A549 (cell line): ENCODE results near the gene DDI2. TPM values are rescaled to one million over a fixed set of nuclear protein-coding genes. Genes with fewer than 3 reads are reported as not detected.

Experiments used
- ATAC-seq, 2 experiments: fragments of 200-7000 bp in 1 of 2; fragments of >200 bp in 1 of 2; cut with Nextera tagmentation in 1 of 2; cut with Tn5 transposase in 1 of 2; 3 replicates each; pipeline versions ENCODE4 v1.8.0 to v1.9.1; 2018 to 2020; ENCODE audit warnings: mild to moderate bottlenecking in 1 of 2, moderate library complexity in 1 of 2
- CTCF ChIA-PET: fragments of 300-600 bp; sonication (Branson Sonifier 250); formaldehyde crosslinking; extraction: SDS; loops from one replicate; lab custom pipeline; 2021; ENCODE audit warnings: antibody characterized with exemption, inconsistent platforms; lab: Yijun Ruan, JAX
- POLR2A ChIA-PET: fragments of 350-600 bp; formaldehyde crosslinking; extraction: SDS; loops from one replicate; lab custom pipeline; 2021; ENCODE audit warnings: antibody characterized with exemption, inconsistent platforms; lab: Yijun Ruan, JAX
- DNase-seq, 2 experiments: peaks; one replicate each; pipeline versions ENCODE4 v3.0.0 to v3.0.0-alpha.2; 2011 to 2016; ENCODE audit warnings: low read depth in 1 of 2, low spot score in 1 of 2
- FAIRE-seq: peaks from 2 replicates; lab custom pipeline; 2011; peaks lifted over from hg19 to GRCh38; lab: Jason Lieb, UNC
- H3K27ac ChIP-seq, 2 experiments: fragments of >200 bp; sonication (Bioruptor Twin); formaldehyde crosslinking; 3 replicates each; pipeline ENCODE4 v1.5.1; 2016 to 2017
- H3K4me1 ChIP-seq: fragments of >200 bp; sonication (Bioruptor Twin); formaldehyde crosslinking; 3 replicates; pipeline ENCODE4 v1.6.1; 2016
- H3K4me2 ChIP-seq: fragments of >200 bp; sonication (Bioruptor Twin); formaldehyde crosslinking; 3 replicates; pipeline ENCODE4 v1.6.1; 2016
- H3K4me3 ChIP-seq: fragments of >200 bp; sonication (Bioruptor Twin); formaldehyde crosslinking; 3 replicates; pipeline ENCODE4 v1.5.1; 2016
- H3K9me3 ChIP-seq: fragments of >200 bp; sonication (Bioruptor Twin); formaldehyde crosslinking; 3 replicates; pipeline ENCODE4 v1.6.1; 2016
- ATOH8 ChIP-seq: fragments of 250-450 bp; sonication (Bioruptor Pico); IDR thresholded peaks from 2 replicates; pipeline ENCODE4 v1.5.0; 2020; ENCODE audit warnings: low read depth, mild to moderate bottlenecking, moderate library complexity
- BCL3 ChIP-seq: fragments of >200 bp; sonication (Bioruptor Twin); formaldehyde crosslinking; IDR thresholded peaks from 3 replicates; pipeline ENCODE4 v1.6.1; 2016
- BHLHE40 ChIP-seq: IDR thresholded peaks from 2 replicates; pipeline ENCODE4 v1.6.1; 2012; ENCODE audit warnings: low read depth, low read length, inconsistent platforms
- CEBPB ChIP-seq, 2 experiments: fragments of >200 bp in 1 of 2; sonication (Bioruptor Twin) in 1 of 2; formaldehyde crosslinking in 1 of 2; IDR thresholded peaks; 2 replicates each; pipeline ENCODE4 v1.6.1; 2012 to 2016
- CTCF ChIP-seq: fragments of >200 bp; sonication (Bioruptor Twin); formaldehyde crosslinking; IDR thresholded peaks from 3 replicates; pipeline ENCODE4 v1.5.1; 2016
- E2F6 ChIP-seq: IDR thresholded peaks from 2 replicates; pipeline ENCODE4 v1.6.1; 2012; ENCODE audit warnings: low read depth, borderline replicate concordance
- EHMT2 ChIP-seq: fragments of 200-600 bp; sonication (generic); IDR thresholded peaks from 2 replicates; pipeline ENCODE4 v1.6.1; 2016; ENCODE audit warnings: antibody characterized with exemption, low read depth, mild to moderate bottlenecking, moderate library complexity
- EP300 ChIP-seq, 2 experiments: fragments of >200 bp; sonication (Bioruptor Twin); formaldehyde crosslinking; IDR thresholded peaks; 2 replicates in 1 of 2; 3 replicates in 1 of 2; pipeline ENCODE4 v1.6.1; 2016 to 2017
- FOSB ChIP-seq: fragments of 250-450 bp; sonication (Bioruptor Pico); IDR thresholded peaks from 2 replicates; pipeline ENCODE4 v1.5.0; 2020; ENCODE audit warnings: mild to moderate bottlenecking, moderate library complexity
- FOXS1 ChIP-seq: fragments of 250-450 bp; sonication (Bioruptor Pico); IDR thresholded peaks from 2 replicates; pipeline ENCODE4 v1.5.0; 2020; ENCODE audit warnings: mild to moderate bottlenecking, moderate library complexity
- GATA3 ChIP-seq: IDR thresholded peaks from 2 replicates; pipeline ENCODE4 v1.6.1; 2012; ENCODE audit warnings: borderline replicate concordance
- HDAC2 ChIP-seq: fragments of 200-600 bp; sonication (generic); IDR thresholded peaks from 2 replicates; pipeline ENCODE4 v1.6.1; 2016
- HES2 ChIP-seq: fragments of >200 bp; sonication (Bioruptor Twin); formaldehyde crosslinking; IDR thresholded peaks from 2 replicates; pipeline ENCODE4 v1.6.1; 2016
- HOXB13 ChIP-seq: fragments of 250-450 bp; sonication (Bioruptor Pico); IDR thresholded peaks from 2 replicates; pipeline ENCODE4 v1.5.0; 2020; ENCODE audit warnings: low read depth, mild to moderate bottlenecking, moderate library complexity
- JUN ChIP-seq, 2 experiments: fragments of >200 bp; sonication (Bioruptor Twin); formaldehyde crosslinking; IDR thresholded peaks; 2 replicates in 1 of 2; 3 replicates in 1 of 2; pipeline ENCODE4 v1.6.1; 2016 to 2017
- KDM5A ChIP-seq: fragments of 200-600 bp; sonication (generic); IDR thresholded peaks from 2 replicates; pipeline ENCODE4 v1.6.1; 2016; ENCODE audit warnings: antibody characterized with exemption, mild to moderate bottlenecking
- MAFK ChIP-seq: fragments of 450-650 bp; IDR thresholded peaks from 2 replicates; pipeline ENCODE4 v1.6.1; 2014; ENCODE audit not compliant: partially characterized antibody
- MAZ ChIP-seq: fragments of 150-350 bp; IDR thresholded peaks from 2 replicates; pipeline ENCODE4 v1.6.1; 2014; ENCODE audit warnings: antibody characterized with exemption, low read depth, low read length, borderline replicate concordance
- MYC ChIP-seq: IDR thresholded peaks from 2 replicates; pipeline ENCODE4 v1.6.1; 2012; ENCODE audit warnings: mild to moderate bottlenecking, inconsistent platforms, low read length, improper control_type of control experiment, borderline replicate concordance
- NFE2L2 ChIP-seq: fragments of 150-350 bp; conservative IDR thresholded peaks from 2 replicates; pipeline ENCODE4 v1.6.1; 2014; ENCODE audit warnings: low read length
- NPAS2 ChIP-seq: fragments of 250-450 bp; sonication (Bioruptor Pico); IDR thresholded peaks from 2 replicates; pipeline ENCODE4 v1.8.0; 2022; ENCODE audit warnings: mild to moderate bottlenecking, moderate library complexity, borderline replicate concordance
- PHF8 ChIP-seq: fragments of 200-600 bp; sonication (generic); IDR thresholded peaks from 2 replicates; pipeline ENCODE4 v1.6.1; 2016; ENCODE audit warnings: low read depth, mild to moderate bottlenecking, antibody characterized with exemption, moderate library complexity, borderline replicate concordance
- POLR2A ChIP-seq: IDR thresholded peaks from 2 replicates; pipeline ENCODE4 v1.6.1; 2012; ENCODE audit warnings: mild to moderate bottlenecking, low read length
- SMC3 ChIP-seq: fragments of >200 bp; sonication (Bioruptor Twin); formaldehyde crosslinking; IDR thresholded peaks from 3 replicates; pipeline ENCODE4 v1.6.1; 2018; ENCODE audit warnings: inconsistent platforms
- TP53 ChIP-seq: fragments of 250-450 bp; sonication (Bioruptor Pico); IDR thresholded peaks from 2 replicates; pipeline ENCODE4 v1.5.0; 2021; ENCODE audit warnings: mild to moderate bottlenecking, moderate library complexity
- USF2 ChIP-seq: fragments of 450-650 bp; IDR thresholded peaks from 2 replicates; pipeline ENCODE4 v1.6.1; 2014; ENCODE audit warnings: antibody characterized with exemption
- ZFP36 ChIP-seq: fragments of 450-650 bp; IDR thresholded peaks from 2 replicates; pipeline ENCODE4 v1.6.1; 2014; ENCODE audit warnings: borderline replicate concordance; ENCODE audit not compliant: partially characterized antibody
- ZNF302 ChIP-seq: fragments of 250-450 bp; sonication (Bioruptor Pico); IDR thresholded peaks from 2 replicates; pipeline ENCODE4 v1.9.0; 2021; ENCODE audit warnings: inconsistent platforms, mild to moderate bottlenecking, moderate library complexity
- WGBS: methylation state at CpG from one replicate; pipeline ENCODE4 v1.1.6; 2017; ENCODE audit errors: missing lambda C conversion rate; 5-methylcytosine and 5-hydroxymethylcytosine counted together
- polyA plus RNA-seq, 4 experiments: library from polyadenylated mRNA; depleted of rRNA in 3 of 4; stranded (reverse); fragments of >200 nt; fragmentation: RNase III in 1 of 4; extraction: RNeasy Plus Mini Kit Qiagen cat#74134 plus additional on column Dnase treatment in 1 of 4; gene quantifications; 2 replicates in 3 of 4; 3 replicates in 1 of 4; pipeline ENCODE4 v1.2.3, GENCODE V29; 2011 to 2017

DDI2 gene
- polyA plus RNA-seq, 2 of the 4 experiments (the other 2 are of a cell fraction): 6.3 to 8.6 TPM

GRCh38 chr1:15657021-15657420, 39.8 kb downstream of the DDI2 start (continued):
- TF ChIP-seq MAFK (no peak), EHMT2 (no peak), MYC (no peak), ZNF302 (CRISPR knock-in tag) (no peak)

- no peaks in the 10 kb centered on the region for H3K9me3 ChIP-seq
- H3K4me2 ChIP-seq: no peak overlapping the region
- CTCF ChIA-PET: interaction anchor here (1.0 kb wide), 1 partner anchor 12 kb away, joined by 3 read pairs; no protein-coding TSS in a partner anchor
- WGBS: 96% methylated on average over 3 of the region's 3 CpGs
- no peaks in the 10 kb centered on the region for H3K4me1 ChIP-seq
- no peak for FAIRE-seq
- POLR2A ChIA-PET: no interaction called here
- H3K4me3 ChIP-seq: no peak overlapping the region
- ATAC-seq: no peak
- no peak for DNase-seq
- no peak overlapping the region for H3K27ac ChIP-seq
- no peak for TF ChIP-seq BHLHE40
- no peak for TF ChIP-seq JUN (IDR thresholded peaks at IDR 0.05)
- no peak for TF ChIP-seq PHF8
- no peak for TF ChIP-seq TP53 (CRISPR knock-in tag)
- TF ChIP-seq CEBPB (IDR thresholded peaks at IDR 0.05): no peak
- no peak for TF ChIP-seq USF2
- TF ChIP-seq CTCF: no peak
- TF ChIP-seq FOXS1 (CRISPR knock-in tag): no peak
- no peak for TF ChIP-seq ATOH8
- no peak for TF ChIP-seq FOSB
- no peak for TF ChIP-seq HDAC2
- no peak for TF ChIP-seq SMC3
- TF ChIP-seq ZNF302 (CRISPR knock-in tag): no peak
- TF ChIP-seq GATA3: no peak
- TF ChIP-seq HOXB13 (CRISPR knock-in tag): no peak
- TF ChIP-seq NFE2L2: no peak
Measured at GRCh38 chr1:15660151-15660550, 42.9 kb downstream of the DDI2 start.

GRCh38 chr1:15662477-15662876, 45.2 kb downstream of the DDI2 start:
- ATAC-seq (no peak), FAIRE-seq (no peak), DNase-seq (no peak)
- no peak overlapping the region for H3K4me2 ChIP-seq
- no peak overlapping the region for H3K4me3 ChIP-seq
- 97% methylated on average over 2 of the region's 2 CpGs for WGBS
- CTCF ChIA-PET: no interaction called here
- no peak overlapping the region for H3K27ac ChIP-seq
- POLR2A ChIA-PET: no interaction called here
- H3K9me3 ChIP-seq: no peaks in the 10 kb centered on the region
- no peaks in the 10 kb centered on the region for H3K4me1 ChIP-seq
- no peak for TF ChIP-seq ZFP36

GRCh38 chr1:15663925-15664324, 46.7 kb downstream of the DDI2 start:
- H3K4me3 ChIP-seq: no peak overlapping the region
- POLR2A ChIA-PET: no interaction called here
- no peaks in the 10 kb centered on the region for H3K9me3 ChIP-seq
- FAIRE-seq (no peak), ATAC-seq (no peak), DNase-seq (no peak)
- 92% methylated on average over 3 of the region's 3 CpGs for WGBS
- CTCF ChIA-PET: interaction anchor here (1.1 kb wide), 1 partner anchor 13 kb away, joined by 4 read pairs; no protein-coding TSS in a partner anchor
- H3K4me1 ChIP-seq: no peaks in the 10 kb centered on the region
- H3K4me2 ChIP-seq: no peak overlapping the region
- H3K27ac ChIP-seq: no peak overlapping the region
- no peak for TF ChIP-seq MAZ
- no peak for TF ChIP-seq ZNF302 (CRISPR knock-in tag)
- TF ChIP-seq NPAS2 (CRISPR knock-in tag): no peak
- no peak for TF ChIP-seq BHLHE40
- TF ChIP-seq FOXS1 (CRISPR knock-in tag): no peak
- TF ChIP-seq USF2: no peak
- no peak for TF ChIP-seq HES2
- no peak for TF ChIP-seq POLR2A
- TF ChIP-seq KDM5A: no peak
- TF ChIP-seq BCL3: no peak
- TF ChIP-seq SMC3: no peak
- no peak for TF ChIP-seq E2F6
- no peak for TF ChIP-seq EP300 (IDR thresholded peaks at IDR 0.05)
